ENCODE measurements around the gene SCN4B.

Gene SCN4B

GRCh38 chr11:118152020-118152551 lies 537 bp downstream of the SCN4B start:
- DNase-seq (ENCODE audit: low read depth in 3 of 3) = no peak

DNA sequence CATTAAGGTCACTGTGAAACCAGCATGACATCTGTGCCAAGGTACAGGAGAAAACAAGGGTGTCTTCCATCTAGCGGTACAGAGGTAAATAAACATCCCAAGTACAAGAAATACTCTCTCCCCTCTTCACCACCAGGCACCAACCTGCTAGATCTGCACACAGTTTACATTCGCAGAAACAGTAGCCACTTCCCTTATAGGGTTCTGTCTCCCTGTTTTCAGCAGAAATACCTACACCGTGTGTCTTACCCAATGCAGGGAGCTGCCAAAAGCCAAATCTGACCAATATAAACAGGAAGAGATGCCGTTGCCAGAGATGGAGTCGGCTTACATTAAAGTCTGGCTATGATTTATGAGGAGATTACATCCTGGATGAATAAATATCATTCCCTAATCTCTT lies 1.2 kb downstream of the SCN4B start:
- DNase-seq (ENCODE audit: low read depth in 3 of 3) = no peak

DNA sequence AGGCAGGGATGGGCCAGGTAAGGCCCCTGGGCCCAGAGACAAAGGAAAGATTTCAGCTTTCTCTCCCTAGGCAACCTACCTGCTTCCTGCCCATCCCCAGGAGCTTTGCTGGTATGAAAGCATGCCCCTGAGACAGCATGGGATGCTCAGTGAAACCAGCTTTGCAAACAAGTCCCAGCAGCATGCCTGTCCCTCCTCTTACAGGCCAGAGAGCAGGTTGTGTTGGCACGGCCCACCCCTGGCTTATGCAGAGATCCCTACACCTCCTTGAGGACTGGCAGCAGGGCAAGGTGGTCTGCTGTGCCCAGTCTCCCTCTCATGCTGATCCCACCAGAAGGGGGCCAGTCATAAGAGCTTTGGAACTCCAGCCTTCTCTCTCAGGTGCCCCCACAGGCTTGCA lies 3.1 kb downstream of the SCN4B start:
- no peak for DNase-seq (ENCODE audit: low read depth in 3 of 3)

DNA sequence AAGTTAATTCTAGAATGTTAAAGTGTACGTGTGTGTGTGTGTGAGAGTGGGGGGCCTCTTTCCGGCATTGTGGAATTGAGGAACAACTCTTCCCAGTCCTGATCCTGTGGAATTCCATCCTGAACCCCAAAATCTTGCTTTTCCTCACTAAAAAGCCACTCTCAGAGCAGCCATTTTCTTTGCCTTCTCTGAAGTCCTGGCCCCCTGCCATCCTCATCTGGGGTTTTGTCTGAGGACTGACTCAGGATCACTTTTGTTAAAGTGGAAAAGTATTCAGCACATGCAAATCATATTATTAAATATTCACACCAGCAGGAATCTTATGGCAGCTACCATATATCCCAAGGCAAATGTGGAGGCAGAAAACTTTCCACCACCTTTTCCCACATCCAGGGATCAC lies 3.8 kb downstream of the SCN4B start:
- no peak for DNase-seq (ENCODE audit: low read depth in 3 of 3)

- no peak for DNase-seq (ENCODE audit: low read depth in 3 of 3)
Measured at GRCh38 chr11:118148240-118148639, 4.4 kb downstream of the SCN4B start.

DNA sequence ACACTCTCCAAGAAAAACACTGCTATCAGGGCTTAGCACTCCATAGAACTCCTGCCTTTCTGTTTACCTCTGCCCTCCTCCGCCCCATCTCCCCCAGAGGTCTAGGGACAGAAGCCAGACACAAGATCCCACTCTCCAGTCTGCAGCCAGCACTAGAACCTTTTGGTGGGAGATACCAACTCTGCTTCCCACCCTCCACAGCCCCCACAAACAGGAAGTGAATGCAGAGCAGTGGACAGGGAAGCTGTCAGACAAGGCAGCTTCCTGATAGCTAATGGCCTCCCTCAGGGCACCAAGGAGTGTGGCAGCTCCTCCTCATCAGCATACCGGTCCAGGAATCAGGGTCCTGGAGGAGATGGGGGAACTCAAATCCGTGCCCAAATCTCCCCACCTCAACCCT lies 5.1 kb downstream of the SCN4B start:
- DNase-seq (ENCODE audit: low read depth in 3 of 3) = no peak

GRCh38 chr11:118146554-118146953 lies 6.1 kb downstream of the SCN4B start:
- DNase-seq (ENCODE audit: low read depth in 3 of 3) = no peak

DNA sequence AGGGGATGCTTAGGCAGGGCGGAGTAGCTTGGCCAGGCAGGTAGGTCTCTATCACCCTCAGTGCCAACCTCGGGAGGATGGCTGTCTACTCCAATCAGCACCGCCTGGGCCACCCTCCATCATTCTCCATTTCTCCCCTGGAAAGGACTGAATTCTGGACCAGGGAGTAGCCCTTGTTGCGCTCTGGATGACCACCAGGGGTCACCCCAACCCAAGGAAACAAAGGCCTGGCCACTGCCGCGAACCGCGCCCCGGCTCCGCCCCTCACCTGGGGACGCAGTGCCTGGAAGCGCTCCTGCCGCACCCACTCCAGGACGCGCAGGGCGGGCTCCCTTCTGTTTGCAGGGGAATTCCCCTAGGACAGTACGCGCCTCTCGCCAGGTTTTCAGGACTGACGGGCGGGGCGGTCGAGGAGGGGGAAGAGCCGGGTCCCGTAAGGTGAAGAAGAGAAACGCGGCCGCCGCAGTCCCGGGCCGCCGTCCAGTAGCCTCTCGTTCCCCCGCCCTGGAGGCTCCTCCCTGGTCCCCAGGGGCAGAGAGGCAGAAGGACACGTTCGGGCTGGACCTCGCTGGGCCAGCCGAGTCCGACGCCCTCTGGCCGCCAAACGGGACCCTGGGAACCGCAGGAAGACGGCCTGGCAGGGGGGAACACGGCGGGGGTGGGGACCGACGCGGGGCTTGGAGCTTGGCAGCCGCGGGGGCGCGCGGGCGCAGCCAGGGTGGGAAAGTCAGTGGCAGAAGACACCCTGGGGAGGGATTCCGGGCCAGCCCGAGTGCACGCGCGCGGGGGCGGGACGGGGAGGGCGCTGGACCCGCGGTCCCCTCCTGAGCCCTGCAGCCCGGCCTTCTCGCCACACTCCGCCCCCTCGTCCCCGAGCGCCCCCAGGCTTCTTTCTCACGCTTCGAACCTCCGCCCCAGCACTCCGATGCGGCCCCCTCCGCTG lies 7.1 kb downstream of the SCN4B start:
- peak; percentile 67 to 86 (median 81) for DNase-seq (ENCODE audit: low read depth in 3 of 3)

DNA sequence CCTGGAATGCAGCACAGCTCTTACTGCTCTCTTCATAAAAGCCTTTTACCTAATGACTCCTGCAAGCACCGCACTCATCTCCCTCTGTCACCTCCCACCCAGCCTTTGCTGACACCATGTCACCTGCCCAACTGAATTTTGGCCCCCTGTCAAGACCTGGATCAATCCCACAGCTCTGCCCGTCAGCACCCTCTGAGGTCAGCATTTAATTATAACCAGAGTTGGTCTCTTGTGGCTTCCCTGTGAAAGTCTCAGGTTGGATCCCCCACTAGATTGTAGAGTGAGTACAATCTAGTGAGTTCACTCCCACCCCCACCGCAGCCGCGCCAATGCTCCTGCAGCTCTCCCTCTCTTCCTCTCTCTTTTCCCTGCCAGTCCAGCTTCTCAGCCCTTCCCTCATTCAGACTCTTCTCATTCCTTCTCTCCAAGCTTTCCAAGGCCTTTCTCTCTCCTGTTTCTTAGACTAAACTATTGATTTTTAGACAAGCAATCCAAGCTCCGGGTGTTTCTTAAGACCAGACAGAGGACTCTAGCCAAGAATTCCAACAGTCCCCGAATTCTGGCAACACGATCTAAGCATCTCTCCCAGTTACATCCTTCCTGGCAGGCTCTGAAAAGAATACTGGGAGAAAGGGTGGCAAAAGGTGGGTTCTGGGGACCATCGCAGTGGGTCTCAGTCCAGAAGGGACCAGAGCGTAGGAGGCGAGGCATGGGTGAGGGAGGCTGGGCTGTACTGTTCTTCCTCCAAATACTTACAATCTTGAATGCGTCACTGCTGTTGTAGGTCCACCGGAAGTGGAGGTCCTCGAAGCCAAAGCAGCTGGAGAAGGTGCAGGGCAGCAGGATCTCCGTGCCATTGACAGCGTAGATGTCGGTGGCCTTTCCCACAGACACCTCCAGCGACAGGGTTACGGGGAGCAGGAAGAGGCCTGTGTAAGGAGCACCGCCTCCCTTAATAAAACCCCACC lies 8.0 kb downstream of the SCN4B start:
- DNase-seq (ENCODE audit: low read depth in 3 of 3) = no peak

GRCh38 chr11:118143661-118144185 lies 8.9 kb downstream of the SCN4B start:
- no peak for DNase-seq (ENCODE audit: low read depth in 3 of 3)

DNA sequence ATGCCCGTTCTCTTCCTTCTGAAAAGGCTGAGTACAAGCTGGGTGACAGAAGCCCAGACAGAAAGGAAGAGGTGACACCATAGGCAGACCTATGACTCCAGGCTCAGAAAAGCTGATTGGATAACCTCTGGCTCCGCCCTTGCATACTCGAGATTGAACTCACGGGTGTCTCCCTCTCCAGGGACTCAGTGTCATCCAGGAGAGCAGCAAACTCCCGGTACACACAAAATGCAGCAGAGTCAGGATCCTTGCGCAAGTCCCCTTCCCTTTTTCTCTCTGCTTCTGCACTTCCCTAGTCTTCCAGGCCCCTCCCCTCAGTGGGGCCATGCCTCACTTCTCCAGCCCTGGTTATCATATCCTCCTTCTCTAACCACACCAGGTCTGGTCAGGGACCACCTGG lies 9.8 kb downstream of the SCN4B start:
- DNase-seq (ENCODE audit: low read depth in 3 of 3) = no peak

GRCh38 chr11:118142081-118142480 lies 10.5 kb downstream of the SCN4B start:
- no peak for DNase-seq (ENCODE audit: low read depth in 3 of 3)

- DNase-seq (ENCODE audit: low read depth in 3 of 3) = no peak
Measured at GRCh38 chr11:118139578-118139977, 13.0 kb downstream of the SCN4B start.

DNA sequence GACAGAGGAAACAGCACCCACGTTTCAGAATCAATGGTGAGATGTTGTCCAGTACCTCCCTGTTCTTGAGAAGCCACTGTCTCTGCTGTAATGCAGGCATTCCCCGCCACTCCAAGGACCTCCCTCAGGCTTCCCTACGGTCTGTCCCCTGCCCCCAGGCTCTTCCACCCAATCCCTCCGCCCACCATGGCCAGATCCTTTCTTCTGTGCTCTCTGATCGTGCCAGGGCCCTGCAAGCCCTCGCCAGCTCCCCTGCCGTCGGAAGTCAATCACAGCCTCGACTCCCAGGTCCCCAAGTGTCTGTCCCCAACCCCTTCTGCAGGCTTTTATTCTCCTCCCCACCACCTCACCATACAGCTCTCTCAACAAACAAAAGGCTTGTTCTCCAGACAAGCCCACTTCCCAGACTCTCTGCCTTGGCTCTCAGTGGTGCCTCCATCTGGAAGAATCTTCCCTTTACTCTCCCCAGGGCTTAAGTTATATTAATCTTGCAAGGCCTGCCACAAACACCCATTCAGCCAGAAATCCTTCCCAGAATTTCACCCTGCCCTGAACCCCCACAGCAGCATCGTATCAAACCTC lies 13.7 kb downstream of the SCN4B start:
- DNase-seq (ENCODE audit: low read depth in 3 of 3) = no peak

DNA sequence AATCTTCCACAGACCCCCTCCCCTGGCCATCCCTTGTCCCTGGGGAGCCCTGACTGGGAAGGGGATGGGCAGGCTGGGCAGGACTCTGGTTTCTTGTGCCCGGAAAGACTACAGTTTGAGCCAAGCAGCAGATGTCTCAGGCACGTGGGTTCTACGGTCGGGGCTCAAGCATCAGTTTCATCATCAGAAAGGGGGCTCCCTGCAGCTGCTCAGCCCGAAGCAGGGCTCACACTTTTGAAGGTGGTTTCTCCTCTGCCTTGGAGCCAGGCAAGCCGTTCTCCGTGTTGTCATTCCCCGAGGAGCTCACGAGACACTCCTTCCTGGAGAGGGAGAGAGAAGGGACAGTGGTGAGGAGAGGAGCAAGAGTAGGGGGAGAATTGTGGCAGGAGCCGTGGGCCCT lies 15.8 kb downstream of the SCN4B start:
- no peak for DNase-seq (ENCODE audit: low read depth in 3 of 3)

- DNase-seq (ENCODE audit: low read depth in 3 of 3) = no peak
Measured at GRCh38 chr11:118136341-118136740, 16.3 kb downstream of the SCN4B start.

- no peak for DNase-seq (ENCODE audit: low read depth in 3 of 3)
Measured at GRCh38 chr11:118135796-118136165, 16.8 kb downstream of the SCN4B start.

DNA sequence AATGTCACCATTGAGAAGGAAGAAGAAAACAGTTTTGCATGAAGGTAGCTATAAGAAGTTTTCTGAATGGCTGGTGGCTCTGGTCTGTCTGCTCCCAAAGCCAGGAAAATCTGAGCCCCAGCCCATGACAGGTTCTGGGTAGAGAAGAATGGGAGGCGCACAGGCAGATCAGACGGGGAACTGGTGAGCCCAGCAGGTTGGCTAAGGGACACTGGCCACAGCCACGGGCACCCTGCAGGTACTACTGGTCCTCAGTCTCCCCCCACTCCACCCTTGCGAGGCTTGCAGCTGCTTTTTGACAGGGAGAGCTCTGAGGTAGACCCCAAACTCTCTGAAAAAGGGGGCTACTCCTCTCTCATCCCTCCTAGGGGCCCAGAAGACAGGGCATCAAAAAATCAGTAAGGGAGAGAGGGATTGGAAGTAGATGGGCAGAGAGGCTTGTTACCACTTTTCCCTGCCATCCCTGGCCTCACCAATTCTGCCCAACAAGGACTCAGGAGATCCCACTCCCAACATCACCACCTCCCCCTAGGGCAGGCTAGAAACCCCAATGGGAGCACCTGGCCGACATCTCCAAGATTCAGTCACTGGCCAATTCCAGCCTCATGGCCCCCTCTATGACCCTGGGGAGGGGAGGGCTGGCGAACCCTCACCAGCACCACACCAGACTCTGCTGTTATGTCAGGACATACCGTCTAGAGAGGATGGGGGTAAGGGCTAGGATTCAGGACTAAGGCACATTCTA lies 17.4 kb downstream of the SCN4B start:
- no peak for DNase-seq (ENCODE audit: low read depth in 3 of 3)

- no peak for DNase-seq (ENCODE audit: low read depth in 3 of 3)
Measured at GRCh38 chr11:118133816-118134215, 18.8 kb downstream of the SCN4B start.

- no peak for DNase-seq (ENCODE audit: low read depth in 3 of 3)
Measured at GRCh38 chr11:118132385-118133151, 20.1 kb downstream of the SCN4B start.

All from stimulated activated CD4-positive, alpha-beta T cell treated with anti-CD3 and anti-CD28 coated beads, TNF-alpha, amount 100 ng/mL, for 4 hours (primary cell).